CD4-positive, alpha-beta T cell treated with Interleukin-2 at 100 ng/mL for 4 hours (primary cell): ENCODE measurements around the gene ANXA9.
A peak's percentile ranks its signal among the peaks of the same experiment; 100 is the strongest.

Experiments used
- DNase-seq: peaks from one replicate; pipeline ENCODE4 v3.0.0-alpha.2; 2020; ENCODE audit warnings: low spot score

Gene ANXA9

DNA sequence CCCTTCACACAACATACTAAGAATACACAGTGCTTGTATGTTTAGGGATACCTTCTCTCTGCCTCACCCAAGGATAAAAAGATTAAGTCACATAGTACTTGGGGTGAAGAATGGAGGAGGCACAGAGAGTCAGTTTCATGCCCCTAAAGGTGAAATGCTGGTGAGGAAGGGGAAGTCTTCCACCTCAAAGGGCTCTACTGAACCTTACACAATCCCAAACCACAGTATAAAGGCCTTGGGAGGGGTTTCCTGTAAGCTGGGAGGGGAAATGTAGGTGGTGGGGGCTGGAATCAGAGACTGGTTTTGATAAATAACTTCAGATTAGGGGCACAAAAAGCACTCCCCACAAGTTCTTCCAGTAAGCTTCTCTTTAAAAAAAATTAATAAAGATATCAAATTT is 21.1 kb downstream of the ANXA9 start:
- peak; percentile 30 for DNase-seq

- no peak for DNase-seq
Observed at GRCh38 chr1:151005729-151006319, 23.7 kb downstream of the ANXA9 start.

- DNase-seq = peak; percentile 24
Observed at GRCh38 chr1:151006327-151007052, 24.4 kb downstream of the ANXA9 start, which contains the start of gene MINDY1. MINDY1 (minus strand) TSS chr1:151006902; CDS start chr1:151002617, 4,285 bp downstream.

GRCh38 chr1:151007853-151008243 is 25.8 kb downstream of the ANXA9 start:
- no peak for DNase-seq

GRCh38 chr1:151008244-151009205 is 26.4 kb downstream of the ANXA9 start, which contains the start of gene PRUNE1:
PRUNE1 (plus strand) TSS chr1:151008449; CDS start chr1:151008633, 184 bp downstream.
- peak; percentile 99 for DNase-seq

GRCh38 chr1:151009206-151009587 is 27.1 kb downstream of the ANXA9 start:
- DNase-seq = no peak

- DNase-seq = no peak
Observed at GRCh38 chr1:151009674-151010345, 27.7 kb downstream of the ANXA9 start.

DNA sequence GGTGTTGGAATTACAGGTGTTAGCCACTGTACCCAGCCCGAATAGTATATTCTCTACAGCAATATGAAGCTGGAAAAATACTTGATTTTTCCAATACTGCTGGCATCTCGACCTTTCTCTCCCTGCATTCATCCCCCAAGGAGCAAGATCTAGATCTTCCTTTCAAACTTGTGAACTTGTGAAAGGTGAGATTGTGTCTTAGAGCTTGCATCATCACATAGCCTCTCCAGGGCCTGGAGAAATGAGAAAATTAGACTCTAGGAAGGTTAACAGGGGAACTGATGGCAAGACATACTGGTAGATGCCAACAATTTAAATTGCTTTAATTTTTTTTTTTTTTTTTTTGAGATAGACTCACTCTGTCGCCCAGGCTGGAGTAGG is 28.2 kb downstream of the ANXA9 start:
- DNase-seq = no peak

DNA sequence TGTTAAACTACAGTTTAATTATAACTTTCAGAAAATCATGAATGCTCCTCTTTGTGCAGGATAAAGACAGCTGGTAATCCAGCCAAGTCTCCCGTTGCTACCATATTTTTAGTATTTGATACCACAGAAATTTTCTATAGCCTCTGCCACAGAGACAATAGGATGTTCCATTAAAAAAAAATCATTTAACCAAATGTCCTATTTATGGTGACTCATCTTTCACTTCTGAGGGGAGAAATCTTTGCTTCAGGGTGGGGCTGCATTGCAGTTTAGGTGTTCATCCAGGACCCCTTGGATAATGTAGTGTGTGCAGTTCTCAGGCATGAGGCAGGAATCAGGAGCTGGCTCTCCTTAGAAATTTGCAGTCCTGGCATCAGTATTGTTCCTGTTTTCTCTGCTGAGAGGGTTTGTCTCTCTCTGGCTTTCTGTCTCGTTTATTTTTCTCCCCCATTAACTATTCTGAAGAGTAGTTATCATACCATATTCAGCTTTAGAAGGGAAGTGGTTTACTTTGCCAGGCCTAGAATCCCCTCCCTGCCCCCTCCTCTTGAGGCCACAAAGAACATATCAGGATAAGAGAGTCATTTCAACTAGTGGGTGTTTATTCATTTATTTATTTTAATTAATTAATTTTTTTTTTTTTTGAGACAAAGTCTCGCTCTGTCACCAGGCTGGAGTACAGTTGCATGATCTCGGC is 29.2 kb downstream of the ANXA9 start:
- no peak for DNase-seq

GRCh38 chr1:151012684-151013471 is 30.8 kb downstream of the ANXA9 start:
- DNase-seq = no peak

GRCh38 chr1:151013518-151013917 is 31.4 kb downstream of the ANXA9 start:
- DNase-seq = no peak

DNA sequence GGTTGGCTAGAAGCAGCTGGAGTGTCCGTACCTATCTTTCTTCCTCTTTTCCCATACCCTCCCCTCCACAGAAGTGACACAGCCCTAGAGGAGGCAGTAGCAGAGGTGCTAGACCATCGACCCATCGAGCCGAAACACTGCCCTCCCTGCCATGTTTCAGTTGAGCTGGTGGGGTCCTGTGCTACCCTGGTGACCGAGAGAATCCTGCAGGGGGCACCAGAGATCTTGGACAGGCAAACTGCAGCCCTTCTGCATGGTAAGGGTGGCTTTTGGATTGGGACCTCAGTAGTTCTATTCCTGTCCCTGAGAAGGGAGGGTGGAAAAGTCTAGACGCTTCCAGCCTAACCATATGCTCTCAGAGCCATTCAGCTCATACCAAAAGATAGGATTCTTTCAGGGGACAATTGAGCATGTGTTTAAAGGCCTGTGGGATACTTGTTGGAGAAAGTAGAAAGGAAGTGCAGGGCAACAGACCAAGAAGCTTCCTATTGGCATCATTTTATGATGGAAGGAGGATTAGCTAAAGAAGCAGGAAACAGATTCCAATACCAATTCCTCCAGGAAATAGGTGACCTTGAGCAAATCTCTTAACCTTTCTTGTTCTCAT is 42.6 kb downstream of the ANXA9 start:
- DNase-seq = peak; percentile 91

GRCh38 chr1:151026460-151026859 is 44.4 kb downstream of the ANXA9 start:
- DNase-seq = no peak

DNA sequence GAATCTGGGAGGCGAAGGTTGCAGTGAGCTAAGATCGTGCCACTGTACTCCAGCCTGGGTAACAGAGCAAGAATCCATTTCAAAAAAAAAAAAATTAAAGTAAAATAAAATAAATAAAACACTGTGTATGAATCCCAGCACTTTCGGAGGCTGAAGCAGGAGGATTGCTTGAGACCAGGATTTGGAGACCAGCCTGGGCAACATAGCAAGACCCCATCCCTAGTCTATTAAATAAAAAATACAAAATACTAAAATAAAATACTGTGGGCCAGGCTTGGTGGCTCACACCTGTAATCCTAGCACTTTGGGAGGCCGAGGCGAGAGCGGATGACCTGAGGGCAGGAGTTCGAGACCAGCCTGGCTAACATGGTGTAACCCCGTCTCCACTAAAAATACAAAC is 50.1 kb downstream of the ANXA9 start:
- DNase-seq = no peak

- DNase-seq = no peak
Observed at GRCh38 chr1:151035167-151035566, 53.1 kb downstream of the ANXA9 start.

DNA sequence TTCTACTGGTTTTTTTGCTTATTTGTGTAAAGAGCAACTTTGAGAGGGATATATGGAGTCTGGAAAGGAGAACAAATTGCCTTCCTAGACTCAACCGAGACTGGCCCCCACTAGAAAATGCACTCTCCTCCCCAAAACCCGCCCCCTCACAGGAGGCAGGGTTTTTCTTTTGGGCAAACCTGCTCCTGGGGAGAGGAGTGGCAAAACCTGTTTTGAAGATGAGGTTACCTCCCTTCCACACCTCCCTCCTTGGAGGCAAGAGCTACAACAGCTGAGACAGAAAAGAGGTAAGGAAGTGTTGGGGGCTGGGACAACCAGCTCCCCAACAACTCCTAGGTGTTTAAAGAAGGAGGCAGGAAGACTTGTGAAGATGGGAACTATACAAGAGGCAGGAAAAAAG is 54.3 kb downstream of the ANXA9 start, which contains the start of gene BNIPL:
TSS of gene BNIPL (plus strand) at position 231 of the 400 bp plus-strand sequence. CDS start at position 371, 140 bp downstream.
- DNase-seq = no peak

DNA sequence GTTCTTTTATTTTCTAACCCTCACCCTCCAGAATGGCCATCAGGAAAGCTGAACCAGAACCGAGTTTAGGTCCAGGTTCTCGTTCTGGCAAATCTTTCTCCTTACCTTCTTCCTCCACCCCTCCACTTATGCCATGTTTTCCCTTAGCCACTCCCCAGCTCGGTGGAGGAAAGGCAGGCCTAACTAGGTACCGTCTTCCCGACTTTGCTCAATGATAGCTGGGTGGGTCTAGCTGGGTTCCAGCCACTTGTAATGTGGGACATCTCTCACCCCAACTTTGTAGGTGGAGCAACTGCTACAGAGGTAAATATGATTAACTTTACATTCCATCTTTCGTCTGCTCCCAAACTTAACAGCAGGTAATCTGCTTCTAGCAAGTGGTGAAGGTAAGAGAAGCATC is 54.9 kb downstream of the ANXA9 start:
- DNase-seq = no peak

DNA sequence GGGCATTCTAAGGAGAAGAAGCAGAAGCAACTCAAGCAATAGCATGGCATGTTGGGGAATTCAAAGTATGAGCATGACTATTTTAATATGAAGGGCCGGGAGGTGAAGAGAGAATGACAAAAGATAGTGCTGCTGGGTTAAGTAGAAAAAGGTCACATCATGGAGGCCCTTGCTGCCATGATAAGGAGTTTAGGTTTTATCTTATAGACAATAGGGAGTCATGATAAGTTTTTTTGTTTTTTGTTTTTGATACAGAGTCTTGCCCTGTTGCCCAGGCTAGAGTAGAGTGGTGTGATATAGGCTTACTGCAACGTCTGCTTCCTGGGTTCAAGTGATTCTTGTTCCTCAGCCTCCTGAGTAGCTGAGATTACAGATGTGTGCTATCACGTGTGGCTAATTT is 57.4 kb downstream of the ANXA9 start:
- DNase-seq = no peak

- peak; percentile 26 for DNase-seq
Observed at GRCh38 chr1:151043163-151043562, 61.1 kb downstream of the ANXA9 start.
